Heart left ventricle (tissue), 16 donors: ENCODE data around the gene PPP1R1C. TPM values are rescaled to one million over a fixed set of nuclear protein-coding genes. Genes with fewer than 3 reads are reported as not detected.

Experiments used
- ATAC-seq, 4 donors: fragments of 200-7000 bp; cut with Tn5 transposase; one replicate each; pipeline ENCODE4 v1.9.1; 2020 to 2022; ENCODE audit warnings: moderate library complexity in 4 of 4, mild to moderate bottlenecking in 3 of 4, moderate number of reproducible peaks in 1 of 4
- DNase-seq, 5 donors: peaks; one replicate each; pipeline ENCODE4 v3.0.0-alpha.2; 2020
- H3K27ac ChIP-seq, 12 donors: fragments of 200-600 bp; sonication (generic) in 4 of 12; one replicate each; pipeline versions ENCODE4 v1.5.0 to v1.8.0; 2016 to 2022; ENCODE audit warnings: mild to moderate bottlenecking in 2 of 12
- H3K27me3 ChIP-seq, 9 donors: fragments of 200-600 bp; sonication (generic) in 2 of 9; one replicate each; pipeline versions ENCODE4 v1.5.1 to v1.8.0; 2016 to 2022; ENCODE audit warnings: mild to moderate bottlenecking in 3 of 9
- H3K36me3 ChIP-seq, 9 donors: fragments of 200-600 bp; sonication (generic) in 2 of 9; one replicate each; pipeline versions ENCODE4 v1.5.0 to v1.8.0; 2018 to 2022; ENCODE audit warnings: mild to moderate bottlenecking in 2 of 9
- H3K4me1 ChIP-seq, 12 donors: fragments of 200-600 bp; sonication (generic) in 4 of 12; one replicate each; pipeline versions ENCODE4 v1.5.0 to v1.8.0; 2016 to 2022; ENCODE audit warnings: mild to moderate bottlenecking in 3 of 12
- H3K4me3 ChIP-seq, 12 donors: fragments of 200-600 bp; sonication (generic) in 4 of 12; one replicate each; pipeline versions ENCODE4 v1.5.0 to v1.8.0; 2017 to 2022; ENCODE audit warnings: mild to moderate bottlenecking in 9 of 12, moderate library complexity in 4 of 12
- H3K9me3 ChIP-seq, 12 donors: fragments of 200-600 bp; sonication (generic) in 4 of 12; one replicate each; pipeline versions ENCODE4 v1.5.0 to v1.8.0; 2016 to 2022; ENCODE audit warnings: mild to moderate bottlenecking in 1 of 12
- CTCF ChIP-seq, 12 donors: fragments of 200-600 bp; sonication (generic) in 4 of 12; IDR thresholded peaks; one replicate each; pipeline versions ENCODE4 v1.5.0 to v1.8.0; 2018 to 2022; ENCODE audit warnings: antibody characterized with exemption in 12 of 12, mild to moderate bottlenecking in 5 of 12
- POLR2A ChIP-seq, 2 donors: fragments of 450-650 bp; IDR thresholded peaks; one replicate each; pipeline ENCODE4 v1.6.1; 2017; ENCODE audit warnings: antibody characterized with exemption in 2 of 2, mild to moderate bottlenecking in 2 of 2, moderate library complexity in 2 of 2
- WGBS, 4 donors: extraction: QIAGEN DNeasy Blood & Tissue Kit in 2 of 4; methylation state at CpG; one replicate each; pipeline versions ENCODE4 v1.1.5 to v1.1.7; 2013 to 2018; 5-methylcytosine and 5-hydroxymethylcytosine counted together
- intact Hi-C, 10 donors: fragments of 100-400 bp; cut with DNase I; formaldehyde crosslinking; loops; one replicate each; pipeline versions ENCODE4 v1.11.1 to v1.14.2; 2022
- polyA plus RNA-seq, 2 donors: library from polyadenylated mRNA; stranded (reverse); fragments of 200-250 nt; gene quantifications; one replicate each; pipeline ENCODE4 v1.2.3, GENCODE V29; 2013
- total RNA-seq, 9 donors: library from RNA; depleted of rRNA in 2 of 9; stranded (reverse); fragments of >200 nt in 2 of 9; fragmentation: NEBNext Ultra II Directional in 3 of 9; extraction: Animal tissue kit (Norgen Biotek cat#: 25700) in 3 of 9; gene quantifications; one replicate each; pipeline versions ENCODE4 v1.1.0 to v1.2.4, GENCODE V29; 2016 to 2023
- donor health status: ischemic (EF 13 %, LVEDD 7.1; RV severe dilation, severe dysfunction).
- donor health status: healthy with polysubstance abuse.
- donor health status: DM: no; HTN: yes; CAD: no.
- donor health status: DM: no; HTN: no; CAD: no.
- donor health status: ischemic (EF 25% LVEDD 6.9; RV normal size, moderate dysfunction).
- donor health status: ischemic (EF 25% LVEDD 5.7; RV mildly dilated, moderate dysfunction).
- donor health status: healthy.
- donor health status: DM: yes; HTN: yes; CAD: no.
- donor health status: ischemic (EF 35%, LVEDD 5.7; RV mildly dilated, moderate dysfunction).
- donor health status: nonischemic (EF 11% LVEDD 7.7; RV severe dilation, severe dysfunction).
- donor health status: DM: yes; HTN: yes; CAD: no.
- donor health status: PGD.
- donor health status: ischemic (EF 29% LVEDD 5.4; RV normal size, mild dysfunction).
- donor health status: nonischemic (EF 23%, LVEDD 6.1; RV moderate dilation, normal function).

The PPP1R1C gene
- total and polyA plus RNA-seq, 11 donors, result 2.9 to 44.5 (median 21.0) TPM

GRCh38 chr2:181948227-181948626 lies 37.4 kb upstream of the PPP1R1C start:
- no peaks in the 10 kb centered on the region for H3K27me3 ChIP-seq
- ATAC-seq (no peak), DNase-seq (no peak)
- H3K4me1 ChIP-seq, result no peaks in the 10 kb centered on the region
- H3K36me3 ChIP-seq, result no peaks in the 10 kb centered on the region
- 85 to 96% (median 89%) methylated on average over 2 of the region's 2 CpGs for WGBS, 4 donors
- intact Hi-C loops, result no loop called here
- H3K27ac ChIP-seq, result no peak overlapping the region
- TF ChIP-seq CTCF (IDR thresholded peaks at IDR 0.05) (no peak), POLR2A (IDR thresholded peaks at IDR 0.05) (no peak)
- H3K4me3 ChIP-seq, result no peak overlapping the region
- no peaks in the 10 kb centered on the region for H3K9me3 ChIP-seq

- ATAC-seq (no peak), DNase-seq (no peak)
- H3K9me3 ChIP-seq, result no peaks in the 10 kb centered on the region
- H3K4me3 ChIP-seq, result no peak overlapping the region
- H3K4me1 ChIP-seq, result peaks cover 0 to 4% (median 0%) of the 10 kb centered on the region in 12 donors
- intact Hi-C loops, result no loop called here
- TF ChIP-seq POLR2A (IDR thresholded peaks at IDR 0.05), result no peak
- no peak for TF ChIP-seq CTCF (IDR thresholded peaks at IDR 0.05)
- H3K36me3 ChIP-seq, result no peaks in the 10 kb centered on the region
- no peaks in the 10 kb centered on the region for H3K27me3 ChIP-seq
- no peak overlapping the region for H3K27ac ChIP-seq
Measured at GRCh38 chr2:181949047-181949446, 36.6 kb upstream of the PPP1R1C start.

GRCh38 chr2:181952404-181953226 lies 33.0 kb upstream of the PPP1R1C start:
- TF ChIP-seq POLR2A (IDR thresholded peaks at IDR 0.05) (no peak), CTCF (IDR thresholded peaks at IDR 0.05) (no peak)
- peaks cover 0 to 13% (median 0%) of the 10 kb centered on the region in 12 donors for H3K4me1 ChIP-seq
- H3K27me3 ChIP-seq, result no peaks in the 10 kb centered on the region
- no peaks in the 10 kb centered on the region for H3K36me3 ChIP-seq
- no peak overlapping the region for H3K4me3 ChIP-seq
- no peaks in the 10 kb centered on the region for H3K9me3 ChIP-seq
- intact Hi-C loops, result loop anchor here in 6 of 10 donors (5.0 to 10.0 kb wide), 2 partner anchors 208 to 210 kb away; no protein-coding TSS in a partner anchor
- H3K27ac ChIP-seq, result no peak overlapping the region
- ATAC-seq (no peak), DNase-seq (no peak)
- WGBS, 4 donors, result 62 to 83% (median 75%) methylated on average over 1 of the region's 1 CpG

GRCh38 chr2:181953881-181954537 lies 31.6 kb upstream of the PPP1R1C start:
- H3K4me3 ChIP-seq, result peak overlapping the region in 8 of 12 donors; percentile 4 to 48 (median 25)
- no peaks in the 10 kb centered on the region for H3K36me3 ChIP-seq
- no peaks in the 10 kb centered on the region for H3K27me3 ChIP-seq
- TF ChIP-seq POLR2A (IDR thresholded peaks at IDR 0.05) (no peak), CTCF (IDR thresholded peaks at IDR 0.05) (peak; percentile 51 to 69 (median 62))
- H3K4me1 ChIP-seq, result peaks cover 0 to 13% (median 0%) of the 10 kb centered on the region in 12 donors
- H3K9me3 ChIP-seq, result no peaks in the 10 kb centered on the region
- no peak overlapping the region for H3K27ac ChIP-seq
- 1 to 3% (median 2%) methylated on average over 18 to 19 of the region's 19 CpGs for WGBS, 4 donors
- intact Hi-C loops, result loop anchor here (1.0 to 10.0 kb wide), 6 partner anchors 209 to 213 kb away; no protein-coding TSS in a partner anchor
- DNase-seq, result peak; percentile 15 to 56 (median 43)
- ATAC-seq, result peak in 3 of 4 donors; percentile 32 to 59 (median 45)
